Measurements from ENCODE around the gene KCNC1.

GRCh38 chr11:17771841-17772401 is 37.3 kb downstream of the KCNC1 start:
- TF ChIP-seq EZH2 (IDR thresholded peaks at IDR 0.05; ENCODE audit: borderline replicate concordance, low read length) = no peak
- no peak for TF ChIP-seq CTCF (IDR thresholded peaks at IDR 0.05; ENCODE audit: low read length)

Measured in OCI-LY1 (cell line).